Stimulated activated CD8-positive, alpha-beta memory T cell treated with anti-CD3 and anti-CD28 coated beads, Interleukin-7, amount 100 ng/mL, for 24 hours (primary cell): Measurements from ENCODE around the gene RABEPK.
"Not testable (repeated sequence)": the region's sequence is repeated elsewhere in the genome, so short reads cannot be mapped to it uniquely, and the experiment has no call there.

ENCODE experiments used
- DNase-seq: peaks from one replicate; pipeline ENCODE4 v3.0.0-alpha.2; 2020; ENCODE audit warnings: low read depth

The RABEPK gene

GRCh38 chr9:125254231-125254630 is 53.9 kb downstream of the RABEPK start:
- DNase-seq: no peak

DNA sequence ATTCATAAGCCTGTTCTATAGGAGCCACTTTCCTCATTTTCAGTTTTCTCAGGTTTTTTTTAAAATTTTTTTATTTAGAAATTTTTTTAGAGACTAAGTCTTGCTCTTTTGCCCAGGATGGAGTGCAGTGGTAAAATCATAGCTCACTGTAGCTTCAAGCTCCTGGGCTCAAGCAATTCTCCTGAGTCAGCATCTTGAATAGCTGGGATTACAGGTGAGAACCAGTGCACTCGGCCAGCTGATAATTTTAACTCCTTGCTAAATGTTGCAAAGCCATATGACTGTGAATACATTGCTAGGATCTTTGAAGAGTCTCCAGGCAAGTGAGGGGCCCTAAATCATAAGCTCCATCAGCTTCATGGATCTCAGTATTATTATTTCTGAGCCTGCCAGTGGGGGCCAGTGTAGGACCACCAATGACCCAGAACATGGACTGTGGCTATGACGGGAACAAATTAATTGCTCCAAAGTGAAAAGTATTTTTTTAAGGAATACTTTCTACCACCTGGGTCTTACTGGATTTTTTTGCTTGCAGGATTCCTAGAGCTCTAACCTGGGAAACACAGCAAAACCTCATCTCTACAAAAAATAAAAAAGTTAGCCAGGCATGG is 55.5 kb downstream of the RABEPK start:
- no peak for DNase-seq

DNA sequence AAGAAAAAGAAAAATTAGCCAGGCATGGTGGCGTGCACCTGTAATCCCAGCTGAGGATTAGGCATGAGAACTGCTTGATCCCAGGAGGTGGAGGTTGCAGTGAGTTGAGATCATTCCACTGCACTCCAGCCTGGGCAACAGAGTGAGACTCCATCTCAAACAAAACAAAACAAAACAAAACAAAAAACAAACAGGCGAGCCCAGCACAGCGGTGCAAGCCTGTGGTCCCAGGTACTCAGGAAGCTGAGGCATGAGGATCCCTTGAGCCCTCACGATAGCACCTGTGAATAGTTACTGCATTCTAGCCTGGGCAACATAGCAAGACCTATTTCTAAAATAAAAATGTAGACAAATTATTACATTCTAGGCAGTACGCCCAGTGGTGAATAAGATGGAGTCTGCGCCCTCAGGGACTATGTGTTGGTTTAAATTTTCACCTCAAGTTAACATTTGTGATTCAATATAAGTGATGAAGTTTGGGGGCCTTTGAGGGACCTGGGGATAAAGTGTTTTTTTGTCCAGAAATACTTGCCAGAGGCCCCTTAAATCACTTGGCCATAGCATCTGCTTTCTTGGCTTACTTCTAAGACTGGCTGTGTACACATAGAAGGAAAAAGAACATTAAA is 57.9 kb downstream of the RABEPK start:
- DNase-seq: no peak

DNA sequence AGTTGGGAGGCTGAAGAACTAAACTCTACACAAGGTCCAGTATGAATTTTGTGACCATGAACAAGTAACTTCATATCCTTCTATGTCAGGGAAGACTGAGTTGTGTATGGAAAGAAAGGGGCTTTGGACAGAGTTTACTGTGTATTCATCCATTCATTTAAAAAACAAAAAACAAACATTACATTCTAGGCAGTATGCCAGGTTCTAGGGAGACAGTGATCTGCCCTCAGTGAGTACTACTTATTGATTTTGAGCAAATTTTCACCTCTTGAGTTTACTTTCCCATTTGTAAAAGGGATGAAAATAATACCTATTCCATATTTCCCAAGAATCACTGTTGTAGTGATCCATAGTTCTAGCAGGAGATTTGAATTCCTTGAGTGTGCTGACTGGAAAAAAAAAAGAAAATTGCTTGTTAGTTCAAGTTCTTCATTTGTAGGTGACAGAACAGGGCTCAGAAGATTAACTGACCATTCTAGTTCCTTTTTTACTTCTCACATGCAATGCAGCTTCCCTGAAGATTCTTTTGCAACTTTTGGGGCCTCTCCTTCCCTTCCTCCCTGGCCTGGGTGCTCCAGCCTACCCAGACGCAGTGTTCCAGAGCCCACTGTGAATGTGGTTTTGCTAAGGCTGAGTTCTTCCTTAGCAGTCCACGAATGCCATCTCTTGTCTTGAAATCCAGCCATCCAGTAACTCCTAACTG is 58.6 kb downstream of the RABEPK start:
- no peak for DNase-seq

- DNase-seq: no peak
Observed at GRCh38 chr9:125260561-125260960, 60.2 kb downstream of the RABEPK start.

DNA sequence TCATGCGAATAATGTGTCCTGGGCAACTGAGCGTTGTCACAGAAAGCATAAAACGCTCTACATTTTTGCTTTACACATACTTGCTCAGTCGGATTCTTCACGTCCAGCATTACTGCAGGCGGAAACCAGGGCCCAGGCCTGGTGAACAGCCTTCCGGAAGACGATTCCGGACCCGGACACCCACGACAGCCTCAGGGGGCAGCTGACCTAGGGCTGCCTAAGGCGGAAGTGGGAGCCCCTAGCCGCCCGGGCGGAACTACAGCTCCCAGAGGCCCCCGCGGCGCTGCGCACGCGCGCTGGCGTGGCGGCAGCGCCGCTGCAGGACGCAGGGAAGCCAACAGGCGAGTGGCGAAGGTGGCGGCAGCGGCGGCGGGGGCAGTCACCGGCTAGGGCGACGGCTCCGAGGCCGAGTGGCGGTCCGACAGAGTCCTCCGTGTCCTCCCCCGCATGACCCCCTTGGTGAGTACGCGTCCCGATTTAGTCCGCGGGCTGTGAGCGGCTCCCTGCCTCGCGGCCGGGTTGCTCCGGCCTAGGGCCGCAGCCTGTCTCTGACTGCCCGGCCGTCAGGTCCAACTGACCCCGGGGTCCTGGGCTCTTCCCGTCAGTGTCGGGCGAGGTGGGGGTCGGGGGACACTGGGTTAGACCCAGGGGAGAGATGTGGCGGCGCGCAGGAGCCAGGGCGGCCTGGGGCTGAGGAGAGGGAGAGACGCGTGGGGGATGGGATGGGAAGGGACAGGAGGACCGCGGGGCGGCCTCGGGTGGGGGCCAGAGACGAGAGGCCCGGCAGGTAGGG is 61.4 kb downstream of the RABEPK start, which contains the start of gene GAPVD1:
Gene GAPVD1, plus strand, starts transcription at position 326 of the 793 bp plus-strand sequence. CDS start 37,096 bp downstream, outside the sequence.
- peak; percentile 68 for DNase-seq

GRCh38 chr9:125262294-125262991 is 62.1 kb downstream of the RABEPK start:
- no peak for DNase-seq

DNA sequence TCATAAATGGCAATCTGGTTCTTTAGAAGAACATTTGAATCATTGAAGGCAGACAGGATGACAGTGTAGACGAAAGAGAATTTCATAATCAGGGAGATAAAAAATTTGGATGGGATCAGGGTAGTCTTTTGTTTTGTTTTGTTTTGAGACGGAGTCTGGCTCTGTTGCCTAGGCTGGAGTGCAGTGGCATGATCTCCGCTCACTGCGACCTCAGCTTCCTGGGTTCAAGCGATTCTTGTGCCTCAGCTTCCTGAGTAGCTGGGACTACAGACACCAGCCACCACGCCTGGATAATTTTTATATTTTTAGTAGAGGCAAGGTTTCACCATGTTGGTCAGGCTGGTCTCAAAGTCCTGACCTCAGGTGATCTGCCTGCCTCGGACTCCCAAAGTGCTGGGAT is 63.7 kb downstream of the RABEPK start:
- not testable (repeated sequence) for DNase-seq

- DNase-seq: no peak
Observed at GRCh38 chr9:125268394-125269013, 68.2 kb downstream of the RABEPK start.

DNA sequence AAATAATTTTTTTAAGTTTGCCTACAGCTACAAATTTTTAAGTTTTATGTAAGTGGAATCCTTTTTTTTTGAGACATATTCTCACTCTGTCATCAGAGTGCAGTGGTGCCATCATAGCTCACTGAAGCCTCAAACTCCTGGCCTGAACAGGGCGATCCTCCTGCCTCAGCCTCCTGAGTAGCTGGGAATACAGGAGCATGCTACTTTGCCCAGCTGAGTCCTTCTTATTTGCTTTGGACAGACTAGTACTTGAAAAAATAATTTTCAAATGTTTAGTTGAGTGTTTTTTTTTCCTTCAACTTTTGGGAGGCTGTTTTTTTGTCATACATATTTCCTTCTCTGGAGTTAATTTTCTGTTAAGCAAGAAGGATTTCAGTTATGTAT is 68.7 kb downstream of the RABEPK start:
- DNase-seq: no peak

DNA sequence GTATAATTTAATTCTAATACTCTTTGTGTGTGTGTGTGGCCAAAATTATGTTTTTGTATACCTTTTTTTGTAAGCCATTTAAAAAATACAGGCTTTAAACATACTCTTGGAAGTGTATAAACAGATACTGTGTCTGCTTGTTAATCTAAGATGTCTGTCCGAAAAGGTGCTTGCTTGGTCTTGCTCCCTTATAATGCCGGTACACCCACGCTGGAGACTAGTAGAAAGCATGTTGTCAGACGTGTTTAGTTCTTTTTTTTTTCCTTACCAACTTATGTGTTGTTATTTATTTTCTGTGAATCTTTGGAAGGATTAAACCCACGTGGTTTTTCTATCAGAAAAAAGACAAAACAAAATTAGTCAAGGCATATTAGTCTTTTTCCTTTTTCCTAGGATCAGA is 70.7 kb downstream of the RABEPK start:
- DNase-seq: no peak

- DNase-seq: no peak
Observed at GRCh38 chr9:125272697-125273096, 72.4 kb downstream of the RABEPK start.

DNA sequence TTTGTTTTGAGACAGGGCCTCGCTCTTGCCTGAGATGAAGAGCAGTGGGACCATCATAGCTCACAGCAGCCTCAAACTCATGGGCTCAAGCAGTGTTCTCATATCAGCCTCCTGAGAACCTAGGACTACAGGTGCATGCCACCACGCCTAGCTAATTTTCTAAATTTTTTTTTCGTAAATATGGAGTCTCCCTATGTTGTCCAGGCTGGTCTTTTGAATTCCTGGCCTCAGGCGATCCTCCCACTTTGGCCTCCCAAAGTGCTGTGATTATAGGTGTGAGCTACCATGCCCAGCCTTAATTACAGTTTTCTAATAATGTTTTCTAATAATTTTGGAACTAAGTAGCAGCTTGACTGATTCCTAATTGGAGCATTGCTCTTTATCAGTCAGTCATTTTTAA is 76.4 kb downstream of the RABEPK start:
- DNase-seq: no peak

DNA sequence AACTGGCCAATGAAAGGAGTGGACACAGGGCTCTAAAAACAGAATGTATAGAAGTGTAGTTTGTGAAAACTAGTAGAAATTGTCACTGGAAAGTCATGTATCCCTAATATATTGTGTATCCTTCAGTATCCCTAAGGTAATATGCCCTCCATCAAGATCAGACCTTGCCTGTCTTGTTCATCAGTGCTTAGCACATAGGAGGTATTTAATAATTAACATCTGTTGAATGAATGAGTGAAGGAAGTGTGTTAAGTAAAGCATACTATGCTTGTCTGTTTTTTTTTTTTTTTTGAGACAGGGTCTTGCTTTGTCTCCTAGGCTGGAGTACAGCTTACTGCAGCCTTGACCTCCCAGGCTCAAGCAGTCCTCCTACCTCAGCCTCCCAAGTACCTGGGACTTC is 77.1 kb downstream of the RABEPK start:
- no peak for DNase-seq

DNA sequence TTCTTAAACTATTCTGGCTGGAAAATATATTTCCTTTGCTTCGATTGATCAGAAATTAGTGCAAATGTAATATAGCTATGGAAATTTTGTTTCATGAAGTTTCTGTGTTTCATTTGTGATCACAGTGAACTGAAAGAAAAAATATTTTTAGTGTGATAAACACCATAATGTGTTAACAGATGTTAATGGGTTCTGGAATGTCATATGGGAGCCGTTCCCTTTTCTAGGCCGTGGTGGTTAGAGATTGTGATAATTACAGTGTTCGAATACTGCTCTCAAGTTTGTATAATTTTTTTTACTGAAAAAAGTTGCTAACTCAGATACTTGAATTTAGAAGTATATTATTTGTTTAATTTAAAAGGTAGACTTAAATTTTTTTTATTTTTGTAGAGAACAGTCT is 80.6 kb downstream of the RABEPK start:
- DNase-seq: no peak
